ENCODE measurements around the gene OPHN1.
"Not testable (repeated sequence)": the region's sequence is repeated elsewhere in the genome, so short reads cannot be mapped to it uniquely, and the experiment has no call there.

OPHN1 gene

DNA sequence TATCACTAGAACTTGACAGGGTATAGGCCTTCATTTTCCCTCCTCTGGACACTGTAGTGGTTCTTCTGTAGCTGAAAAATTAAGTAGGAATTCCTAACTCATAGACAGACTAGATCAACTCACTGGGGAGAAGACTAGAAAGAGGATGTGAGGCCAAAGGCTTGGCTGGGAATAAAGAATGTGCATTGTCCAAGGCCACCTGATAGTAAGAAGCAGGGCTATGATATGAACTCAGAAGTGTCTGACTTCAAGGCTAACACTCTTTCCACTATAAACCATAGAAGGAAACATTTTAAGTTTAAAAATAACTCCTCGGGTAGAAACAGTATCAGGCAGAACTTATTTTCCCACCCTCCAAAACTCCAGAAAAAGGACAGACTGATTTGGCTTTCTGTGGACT is 346.6 kb downstream of the OPHN1 start:
- no peaks in the 10 kb centered on the region for H3K36me3 ChIP-seq (ENCODE audit: control insufficient read depth, insufficient read depth, low read length)

GRCh38 chrX:68084765-68085164 is 348.5 kb downstream of the OPHN1 start:
- no peak for DNase-seq (ENCODE audit: low read depth, low spot score)

More for the DNA sequence above, 346.6 kb downstream of the OPHN1 start:
- H3K4me1 ChIP-seq (ENCODE audit: control insufficient read depth, insufficient read depth, low read length), result no peaks in the 10 kb centered on the region
- no CpG with 5 or more reads among the region's 1 CpG for WGBS (ENCODE audit: insufficient coverage, insufficient read length)
- no peaks in the 10 kb centered on the region for H3K27me3 ChIP-seq (ENCODE audit: control insufficient read depth, insufficient read depth, low read length)
- H3K9me3 ChIP-seq (ENCODE audit: control insufficient read depth, insufficient read depth, low read length), result no peaks in the 10 kb centered on the region
- H3K27ac ChIP-seq (ENCODE audit: low read length), result no peak overlapping the region
- DNase-seq (ENCODE audit: low read depth, low spot score), result no peak
- no peak overlapping the region for H3K4me3 ChIP-seq (ENCODE audit: low read length)

DNA sequence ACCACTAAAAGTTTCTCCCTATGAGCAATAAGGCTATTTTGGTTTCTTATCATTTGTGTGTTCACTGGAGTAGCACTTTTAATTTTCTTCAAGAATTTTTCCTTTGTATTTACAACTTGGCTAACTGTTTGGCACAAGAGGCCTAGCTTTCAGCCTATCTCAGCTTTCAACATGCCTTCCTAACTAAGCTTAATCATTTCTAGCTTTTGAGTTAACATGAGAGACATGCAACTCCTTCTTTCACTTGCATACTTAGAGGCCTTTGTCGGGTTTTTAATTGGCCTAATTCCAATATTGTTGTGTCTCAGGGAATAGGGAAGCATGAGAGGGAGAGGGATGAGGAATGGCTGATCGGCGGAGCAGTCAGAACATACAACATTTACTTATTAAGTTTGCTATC is 349.8 kb downstream of the OPHN1 start:
- Histone ChIP-seq H3K27me3 (ENCODE audit: control insufficient read depth, insufficient read depth, low read length) (no peaks in the 10 kb centered on the region), H3K4me1 (ENCODE audit: control insufficient read depth, insufficient read depth, low read length) (no peaks in the 10 kb centered on the region), H3K9me3 (ENCODE audit: control insufficient read depth, insufficient read depth, low read length) (no peaks in the 10 kb centered on the region), H3K27ac (ENCODE audit: low read length) (no peak overlapping the region), H3K4me3 (ENCODE audit: low read length) (no peak overlapping the region), H3K36me3 (ENCODE audit: control insufficient read depth, insufficient read depth, low read length) (no peaks in the 10 kb centered on the region)
- no CpG with 5 or more reads among the region's 3 CpGs for WGBS (ENCODE audit: insufficient coverage, insufficient read length)
- DNase-seq (ENCODE audit: low read depth, low spot score), result no peak

More at GRCh38 chrX:68084765-68085164, 348.5 kb downstream of the OPHN1 start:
- no peak overlapping the region for H3K4me3 ChIP-seq (ENCODE audit: low read length)
- H3K27ac ChIP-seq (ENCODE audit: low read length), result no peak overlapping the region
- no peaks in the 10 kb centered on the region for H3K4me1 ChIP-seq (ENCODE audit: control insufficient read depth, insufficient read depth, low read length)
- no peaks in the 10 kb centered on the region for H3K27me3 ChIP-seq (ENCODE audit: control insufficient read depth, insufficient read depth, low read length)
- no peaks in the 10 kb centered on the region for H3K9me3 ChIP-seq (ENCODE audit: control insufficient read depth, insufficient read depth, low read length)
- no CpG with 5 or more reads among the region's 1 CpG for WGBS (ENCODE audit: insufficient coverage, insufficient read length)
- H3K36me3 ChIP-seq (ENCODE audit: control insufficient read depth, insufficient read depth, low read length), result no peaks in the 10 kb centered on the region

DNA sequence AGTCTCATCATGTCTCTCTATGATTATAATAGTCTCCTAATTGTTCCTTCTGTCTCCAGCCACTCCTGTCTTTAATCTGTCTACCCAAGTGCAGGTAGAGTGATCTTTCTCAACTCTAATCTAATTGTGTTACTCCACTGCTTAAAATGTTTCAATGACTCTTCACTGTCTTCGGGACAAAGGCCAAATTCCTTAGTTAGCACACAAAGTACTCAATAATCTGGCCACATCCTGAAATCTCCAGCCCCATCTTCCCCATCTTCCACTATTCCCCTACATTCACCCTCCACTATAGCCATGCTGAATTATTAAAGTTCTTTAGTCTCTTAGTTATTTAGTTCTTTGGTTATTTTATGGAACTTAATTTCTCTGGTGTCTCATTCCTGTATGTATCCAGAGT is 353.3 kb downstream of the OPHN1 start:
- no peak overlapping the region for H3K27ac ChIP-seq (ENCODE audit: low read length)
- no CpG with 5 or more reads among the region's 1 CpG for WGBS (ENCODE audit: insufficient coverage, insufficient read length)

DNA sequence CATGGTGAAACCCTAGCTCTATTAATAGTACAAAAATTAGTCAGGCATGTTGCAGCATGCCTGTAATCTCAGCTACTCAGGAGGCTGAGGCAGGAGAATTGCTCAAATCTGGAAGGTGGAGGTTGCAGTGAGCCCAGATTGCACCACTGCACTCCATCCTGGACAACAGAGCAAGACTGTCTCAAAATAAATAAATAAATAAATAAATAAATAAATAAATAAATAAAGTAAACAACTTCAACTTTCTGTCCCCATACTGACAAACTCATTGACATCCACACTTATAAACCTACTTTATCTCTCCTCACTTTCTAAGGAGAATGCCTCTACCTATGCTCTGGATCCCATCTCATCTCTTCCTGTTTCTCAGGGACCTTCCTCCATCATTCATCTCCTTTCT is 354.5 kb downstream of the OPHN1 start:
- not testable (repeated sequence) for H3K27me3 ChIP-seq (ENCODE audit: control insufficient read depth, insufficient read depth, low read length); H3K27ac ChIP-seq (ENCODE audit: low read length); H3K4me3 ChIP-seq (ENCODE audit: low read length); H3K4me1 ChIP-seq (ENCODE audit: control insufficient read depth, insufficient read depth, low read length); H3K36me3 ChIP-seq (ENCODE audit: control insufficient read depth, insufficient read depth, low read length); DNase-seq (ENCODE audit: low read depth, low spot score); H3K9me3 ChIP-seq (ENCODE audit: control insufficient read depth, insufficient read depth, low read length)

More for the DNA sequence above, 353.3 kb downstream of the OPHN1 start:
- no peak for DNase-seq (ENCODE audit: low read depth, low spot score)
- H3K27me3 ChIP-seq (ENCODE audit: control insufficient read depth, insufficient read depth, low read length), result no peaks in the 10 kb centered on the region
- no peaks in the 10 kb centered on the region for H3K36me3 ChIP-seq (ENCODE audit: control insufficient read depth, insufficient read depth, low read length)
- no peak overlapping the region for H3K4me3 ChIP-seq (ENCODE audit: low read length)
- H3K4me1 ChIP-seq (ENCODE audit: control insufficient read depth, insufficient read depth, low read length), result no peaks in the 10 kb centered on the region
- no peaks in the 10 kb centered on the region for H3K9me3 ChIP-seq (ENCODE audit: control insufficient read depth, insufficient read depth, low read length)

DNA sequence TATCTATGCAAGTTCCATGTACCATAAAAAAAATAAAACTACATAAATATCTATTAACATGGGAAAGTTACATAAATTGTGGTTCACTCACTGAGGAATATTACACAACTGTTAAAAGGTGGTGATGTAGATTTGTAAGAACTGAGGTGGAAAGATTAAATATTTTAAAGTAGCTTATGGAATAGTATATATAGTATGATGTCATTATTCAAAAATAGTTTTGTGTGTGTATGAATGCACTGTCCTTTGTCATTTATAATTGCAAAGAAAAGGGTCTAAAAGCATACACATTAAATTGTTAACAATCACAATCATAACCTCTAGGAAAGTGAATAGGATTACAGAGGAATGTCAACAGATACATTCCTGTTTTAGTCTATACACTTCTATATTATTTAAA is 355.9 kb downstream of the OPHN1 start:
- Histone ChIP-seq H3K4me1 (ENCODE audit: control insufficient read depth, insufficient read depth, low read length) (no peaks in the 10 kb centered on the region), H3K27ac (ENCODE audit: low read length) (no peak overlapping the region), H3K36me3 (ENCODE audit: control insufficient read depth, insufficient read depth, low read length) (no peaks in the 10 kb centered on the region), H3K4me3 (ENCODE audit: low read length) (no peak overlapping the region), H3K9me3 (ENCODE audit: control insufficient read depth, insufficient read depth, low read length) (no peaks in the 10 kb centered on the region), H3K27me3 (ENCODE audit: control insufficient read depth, insufficient read depth, low read length) (no peaks in the 10 kb centered on the region)
- DNase-seq (ENCODE audit: low read depth, low spot score), result no peak

GRCh38 chrX:68072041-68072440 is 361.3 kb downstream of the OPHN1 start:
- Histone ChIP-seq H3K4me1 (ENCODE audit: control insufficient read depth, insufficient read depth, low read length) (no peaks in the 10 kb centered on the region), H3K27ac (ENCODE audit: low read length) (no peak overlapping the region), H3K27me3 (ENCODE audit: control insufficient read depth, insufficient read depth, low read length) (no peaks in the 10 kb centered on the region), H3K36me3 (ENCODE audit: control insufficient read depth, insufficient read depth, low read length) (no peaks in the 10 kb centered on the region), H3K4me3 (ENCODE audit: low read length) (no peak overlapping the region), H3K9me3 (ENCODE audit: control insufficient read depth, insufficient read depth, low read length) (no peaks in the 10 kb centered on the region)
- no peak for DNase-seq (ENCODE audit: low read depth, low spot score)

DNA sequence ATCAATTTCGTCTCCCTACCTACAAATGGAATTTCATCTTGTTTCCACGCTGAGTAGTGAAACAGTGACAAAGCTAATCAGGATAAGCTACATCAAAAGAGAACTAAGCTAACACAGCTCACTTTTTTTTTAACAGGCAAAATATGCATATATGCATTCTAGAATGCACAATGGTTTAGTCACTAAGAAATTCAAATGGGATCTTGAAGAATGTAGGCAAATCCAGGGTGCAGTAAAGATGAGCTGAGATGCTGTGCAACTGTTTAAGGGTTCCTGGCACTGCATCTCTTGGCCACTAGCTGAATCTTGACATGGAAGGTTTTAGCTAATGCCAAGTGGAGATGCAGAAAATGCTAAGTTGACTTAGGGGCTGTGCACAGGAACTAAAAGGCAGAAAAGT is 363.2 kb downstream of the OPHN1 start:
- WGBS (ENCODE audit: insufficient coverage, insufficient read length), result no CpG with 5 or more reads among the region's 2 CpGs
- H3K4me1 ChIP-seq (ENCODE audit: control insufficient read depth, insufficient read depth, low read length); DNase-seq (ENCODE audit: low read depth, low spot score); H3K27me3 ChIP-seq (ENCODE audit: control insufficient read depth, insufficient read depth, low read length); H3K36me3 ChIP-seq (ENCODE audit: control insufficient read depth, insufficient read depth, low read length); H3K4me3 ChIP-seq (ENCODE audit: low read length); H3K27ac ChIP-seq (ENCODE audit: low read length); H3K9me3 ChIP-seq (ENCODE audit: control insufficient read depth, insufficient read depth, low read length): not testable (repeated sequence)

DNA sequence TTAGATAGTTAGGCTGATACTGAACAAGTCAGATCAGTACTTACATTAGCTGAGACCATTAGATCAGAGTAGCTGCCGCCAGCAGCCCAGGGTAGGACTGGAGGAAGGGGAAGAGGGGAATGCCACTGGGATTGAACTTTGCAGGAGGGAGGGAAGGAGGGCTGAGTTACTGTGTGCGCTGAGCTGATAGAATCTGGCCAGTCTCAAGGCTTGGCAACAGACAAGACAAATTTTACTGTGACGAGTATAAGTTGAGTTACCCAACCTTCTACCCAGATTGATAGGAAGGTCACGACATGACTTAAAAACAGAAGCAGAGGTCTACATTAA is 372.1 kb downstream of the OPHN1 start:
- no CpG with 5 or more reads among the region's 4 CpGs for WGBS (ENCODE audit: insufficient coverage, insufficient read length)
- Histone ChIP-seq H3K27ac (ENCODE audit: low read length) (no peak overlapping the region), H3K9me3 (ENCODE audit: control insufficient read depth, insufficient read depth, low read length) (no peaks in the 10 kb centered on the region), H3K36me3 (ENCODE audit: control insufficient read depth, insufficient read depth, low read length) (no peaks in the 10 kb centered on the region), H3K27me3 (ENCODE audit: control insufficient read depth, insufficient read depth, low read length) (no peaks in the 10 kb centered on the region), H3K4me1 (ENCODE audit: control insufficient read depth, insufficient read depth, low read length) (peaks cover 4% of the 10 kb centered on the region), H3K4me3 (ENCODE audit: low read length) (no peak overlapping the region)
- no peak for DNase-seq (ENCODE audit: low read depth, low spot score)

- Histone ChIP-seq H3K36me3 (ENCODE audit: control insufficient read depth, insufficient read depth, low read length) (no peaks in the 10 kb centered on the region), H3K4me1 (ENCODE audit: control insufficient read depth, insufficient read depth, low read length) (peaks cover 4% of the 10 kb centered on the region), H3K9me3 (ENCODE audit: control insufficient read depth, insufficient read depth, low read length) (no peaks in the 10 kb centered on the region), H3K27me3 (ENCODE audit: control insufficient read depth, insufficient read depth, low read length) (no peaks in the 10 kb centered on the region), H3K4me3 (ENCODE audit: low read length) (no peak overlapping the region), H3K27ac (ENCODE audit: low read length) (no peak overlapping the region)
- DNase-seq (ENCODE audit: low read depth, low spot score), result no peak
- no CpG with 5 or more reads among the region's 2 CpGs for WGBS (ENCODE audit: insufficient coverage, insufficient read length)
Measured at GRCh38 chrX:68060506-68061205, 372.6 kb downstream of the OPHN1 start.

GRCh38 chrX:68059469-68059868 is 373.8 kb downstream of the OPHN1 start:
- H3K9me3 ChIP-seq (ENCODE audit: control insufficient read depth, insufficient read depth, low read length), result no peaks in the 10 kb centered on the region
- no peak overlapping the region for H3K27ac ChIP-seq (ENCODE audit: low read length)
- no CpG with 5 or more reads among the region's 1 CpG for WGBS (ENCODE audit: insufficient coverage, insufficient read length)
- DNase-seq (ENCODE audit: low read depth, low spot score), result no peak
- peaks cover 4% of the 10 kb centered on the region for H3K4me1 ChIP-seq (ENCODE audit: control insufficient read depth, insufficient read depth, low read length)
- no peaks in the 10 kb centered on the region for H3K36me3 ChIP-seq (ENCODE audit: control insufficient read depth, insufficient read depth, low read length)
- no peaks in the 10 kb centered on the region for H3K27me3 ChIP-seq (ENCODE audit: control insufficient read depth, insufficient read depth, low read length)
- H3K4me3 ChIP-seq (ENCODE audit: low read length), result no peak overlapping the region

Data from iPS DF 6.9 (cell line).